Cardiac fibroblast (primary cell): ENCODE data around the gene PTAFR.
A peak's percentile ranks its signal among the peaks of the same experiment; 100 is the strongest.

ENCODE experiments used
- DNase-seq, 2 donors: peaks; one replicate each; pipeline versions ENCODE4 v3.0.0 to v3.0.0-alpha.2; 2010; ENCODE audit warnings: low read depth in 2 of 2
- H3K4me3 ChIP-seq, 2 donors: replicated peaks in 1 of 2; 1 replicate in 1 of 2; 2 replicates in 1 of 2; pipeline ENCODE4 v1.5.1; 2011; ENCODE audit warnings: low read depth in 2 of 2, low read length in 2 of 2, mild to moderate bottlenecking in 2 of 2, moderate library complexity in 1 of 2
- TF ChIP-seq, protein P1 (sequence below): IDR thresholded peaks from one replicate; pipeline ENCODE4 v1.5.1; 2011; ENCODE audit warnings: low read depth, mild to moderate bottlenecking, low read length, inconsistent platforms

Gene PTAFR, protein sequence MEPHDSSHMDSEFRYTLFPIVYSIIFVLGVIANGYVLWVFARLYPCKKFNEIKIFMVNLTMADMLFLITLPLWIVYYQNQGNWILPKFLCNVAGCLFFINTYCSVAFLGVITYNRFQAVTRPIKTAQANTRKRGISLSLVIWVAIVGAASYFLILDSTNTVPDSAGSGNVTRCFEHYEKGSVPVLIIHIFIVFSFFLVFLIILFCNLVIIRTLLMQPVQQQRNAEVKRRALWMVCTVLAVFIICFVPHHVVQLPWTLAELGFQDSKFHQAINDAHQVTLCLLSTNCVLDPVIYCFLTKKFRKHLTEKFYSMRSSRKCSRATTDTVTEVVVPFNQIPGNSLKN

DNA sequence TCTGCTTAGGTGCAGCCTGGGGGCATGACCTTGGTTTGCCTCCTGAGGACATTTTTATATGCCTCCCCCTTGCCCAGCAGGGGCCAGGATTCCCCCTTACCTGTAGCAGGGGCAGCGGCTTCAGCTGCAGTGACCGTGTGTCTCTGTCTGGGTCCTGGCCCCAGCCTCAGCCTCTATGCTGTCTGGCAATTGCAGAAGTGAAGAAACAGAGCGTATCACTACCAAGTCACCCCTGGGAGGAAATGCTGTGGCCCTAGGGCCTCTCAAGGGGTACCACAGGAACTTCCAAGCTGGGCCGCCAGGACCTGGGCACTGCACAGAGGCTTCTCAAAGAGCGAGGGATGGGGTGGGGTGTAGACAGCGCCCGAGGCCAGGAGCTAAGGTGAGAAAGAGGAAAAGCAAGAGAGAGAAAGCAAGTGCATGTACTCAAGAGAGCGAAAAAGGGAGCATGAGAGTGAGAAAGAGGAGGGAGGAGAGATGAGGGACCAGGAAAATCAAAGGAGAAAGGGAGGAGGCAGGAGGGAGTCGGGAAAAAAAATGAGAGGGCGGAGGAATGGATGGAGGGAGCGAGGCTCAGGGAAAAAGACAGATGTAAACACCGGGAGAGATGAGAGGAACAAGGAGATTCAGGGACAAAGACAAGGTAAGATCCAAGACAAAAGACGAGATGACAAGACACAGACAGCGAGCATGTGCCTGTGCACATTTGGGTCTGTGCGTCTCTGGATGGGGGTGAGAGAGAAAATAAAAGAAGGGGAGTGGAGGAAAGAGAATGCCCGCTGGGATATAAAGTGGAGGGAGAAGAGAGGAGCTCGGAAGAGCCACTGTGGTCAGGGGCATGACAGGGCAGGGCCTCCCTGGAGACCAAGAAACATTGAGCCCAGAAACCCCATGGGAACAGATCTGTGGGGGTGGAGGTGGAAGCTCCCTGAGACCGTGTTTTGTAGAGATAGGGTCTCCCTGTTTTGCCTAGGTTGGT lies at the start of gene PTAFR:
TSS of gene PTAFR (minus strand) at position 199 of the 979 bp plus-strand sequence. CDS start 25,669 bp downstream, outside the sequence.
- TF ChIP-seq, protein P1, sequence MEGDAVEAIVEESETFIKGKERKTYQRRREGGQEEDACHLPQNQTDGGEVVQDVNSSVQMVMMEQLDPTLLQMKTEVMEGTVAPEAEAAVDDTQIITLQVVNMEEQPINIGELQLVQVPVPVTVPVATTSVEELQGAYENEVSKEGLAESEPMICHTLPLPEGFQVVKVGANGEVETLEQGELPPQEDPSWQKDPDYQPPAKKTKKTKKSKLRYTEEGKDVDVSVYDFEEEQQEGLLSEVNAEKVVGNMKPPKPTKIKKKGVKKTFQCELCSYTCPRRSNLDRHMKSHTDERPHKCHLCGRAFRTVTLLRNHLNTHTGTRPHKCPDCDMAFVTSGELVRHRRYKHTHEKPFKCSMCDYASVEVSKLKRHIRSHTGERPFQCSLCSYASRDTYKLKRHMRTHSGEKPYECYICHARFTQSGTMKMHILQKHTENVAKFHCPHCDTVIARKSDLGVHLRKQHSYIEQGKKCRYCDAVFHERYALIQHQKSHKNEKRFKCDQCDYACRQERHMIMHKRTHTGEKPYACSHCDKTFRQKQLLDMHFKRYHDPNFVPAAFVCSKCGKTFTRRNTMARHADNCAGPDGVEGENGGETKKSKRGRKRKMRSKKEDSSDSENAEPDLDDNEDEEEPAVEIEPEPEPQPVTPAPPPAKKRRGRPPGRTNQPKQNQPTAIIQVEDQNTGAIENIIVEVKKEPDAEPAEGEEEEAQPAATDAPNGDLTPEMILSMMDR = no peak
- no peak within 1 kb of the TSS for H3K4me3 ChIP-seq
- DNase-seq = no peak

DNA sequence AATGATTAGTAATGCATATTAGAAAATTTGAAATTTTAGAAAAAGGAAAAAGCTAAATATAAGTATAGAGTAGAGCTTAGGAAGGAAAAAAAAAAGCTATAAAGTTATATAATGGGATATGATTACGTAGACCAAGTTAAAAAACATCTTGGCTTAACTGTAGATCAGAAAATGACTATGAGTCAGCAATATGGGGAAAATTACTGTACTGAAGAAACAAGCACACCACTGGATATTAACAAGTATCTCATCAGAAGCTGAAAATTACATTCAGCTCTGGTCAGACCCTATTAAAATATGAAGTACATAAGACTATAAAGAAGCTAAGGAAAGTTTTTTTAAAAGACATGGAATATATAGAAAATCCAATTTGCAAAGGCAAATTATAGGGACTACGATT lies 36.8 kb upstream of the PTAFR start:
- DNase-seq = no peak
- no peak overlapping the region for H3K4me3 ChIP-seq
- TF ChIP-seq, protein P1 = no peak

DNA sequence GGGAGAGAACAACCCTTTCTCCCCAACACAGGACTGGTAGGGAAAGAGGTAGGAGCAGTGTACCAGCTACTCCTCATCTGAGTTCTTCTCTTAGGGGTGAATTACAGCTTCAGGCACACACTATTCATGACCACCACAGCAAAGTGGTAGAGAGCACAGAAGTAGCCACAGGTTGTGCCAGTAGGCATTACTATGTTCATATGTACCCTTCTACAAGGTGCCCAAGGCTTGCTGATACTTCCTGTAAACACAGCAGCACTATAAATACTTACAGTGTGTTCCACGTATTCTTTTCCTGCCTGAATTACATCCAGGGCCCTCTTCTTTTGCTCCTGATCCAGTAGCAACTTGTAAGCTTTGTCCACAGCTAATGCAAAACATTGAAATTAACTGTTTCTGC lies 33.2 kb upstream of the PTAFR start:
- DNase-seq = no peak
- no peak overlapping the region for H3K4me3 ChIP-seq
- TF ChIP-seq, protein P1 = no peak

DNA sequence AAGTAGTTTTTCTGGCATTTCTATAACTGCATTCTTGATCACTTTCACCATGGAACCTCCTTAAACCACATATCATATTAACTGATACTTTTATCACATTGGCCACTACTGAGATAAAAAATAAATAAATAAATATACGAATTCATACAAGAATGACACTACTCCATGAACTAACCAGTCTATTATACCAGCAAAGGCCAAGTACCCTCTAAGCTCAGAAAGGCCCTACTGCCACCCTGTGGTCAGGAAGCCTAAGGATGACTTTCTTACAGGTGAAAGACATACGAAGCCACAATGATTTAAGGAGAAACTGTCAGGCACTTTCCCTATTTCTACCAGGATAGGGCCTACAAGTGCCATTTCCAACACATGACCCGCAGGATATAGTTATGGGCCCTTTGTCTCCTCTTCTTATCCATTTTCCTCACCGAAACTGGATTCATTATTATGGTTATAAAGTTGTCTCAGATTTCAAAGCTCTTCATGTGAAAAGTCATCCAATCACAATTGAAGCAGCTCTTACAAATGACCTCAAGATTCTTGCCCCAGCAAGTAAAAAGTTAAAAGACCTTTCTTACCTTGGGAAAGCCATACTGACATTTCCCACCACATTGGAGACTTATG lies 32.4 kb upstream of the PTAFR start:
- TF ChIP-seq, protein P1 = peak; percentile 88
- no peak overlapping the region for H3K4me3 ChIP-seq
- DNase-seq = peak; percentile 85

DNA sequence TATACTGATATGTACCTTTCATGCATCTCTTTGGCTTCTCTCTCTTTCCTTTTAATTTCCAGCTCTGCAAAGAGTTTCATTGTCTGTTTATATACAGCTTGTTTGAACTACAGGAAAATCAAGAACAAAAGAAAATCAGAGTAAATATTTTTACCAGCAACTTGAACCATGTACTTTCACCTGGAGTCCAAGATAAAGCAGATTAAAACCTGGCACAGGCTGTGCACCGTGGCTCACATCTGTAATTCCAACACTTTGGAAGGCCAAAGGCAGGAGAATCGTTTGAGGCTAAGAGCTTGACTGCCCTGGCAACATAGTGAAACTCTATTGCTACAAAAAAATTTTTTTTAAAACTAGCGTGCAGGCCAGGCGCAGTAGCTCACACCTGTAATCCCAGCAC lies 28.8 kb upstream of the PTAFR start:
- TF ChIP-seq, protein P1 = no peak
- no peak for DNase-seq
- no peak overlapping the region for H3K4me3 ChIP-seq

DNA sequence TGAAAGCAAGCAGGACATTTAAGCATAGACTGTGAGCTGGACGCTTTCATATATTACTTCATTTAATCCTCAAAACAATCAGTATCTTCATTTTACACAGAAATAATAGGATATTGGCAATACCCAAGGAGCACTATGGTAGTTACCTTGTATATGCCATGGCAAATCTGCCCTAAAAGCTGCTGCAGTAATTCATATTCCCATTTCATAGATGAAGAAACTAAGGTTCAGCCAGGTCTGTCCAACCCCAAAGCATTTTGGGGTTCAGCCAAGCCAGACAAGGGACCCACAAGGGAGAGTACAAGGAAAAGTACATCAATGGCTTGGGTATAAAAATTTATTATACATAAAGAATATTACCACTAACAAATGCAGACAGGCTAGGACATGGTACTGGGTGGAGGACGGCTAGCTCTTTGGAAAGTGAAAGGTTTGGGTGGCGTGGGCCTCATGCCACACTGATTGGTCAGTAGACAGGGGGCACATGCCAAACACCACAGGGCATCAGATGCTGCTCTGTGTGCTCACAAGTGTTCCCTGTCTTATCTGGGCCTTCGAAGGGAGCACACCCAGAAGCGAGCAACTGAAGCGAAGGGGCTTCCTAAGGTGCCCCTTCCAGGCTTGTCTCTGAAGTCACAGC lies 23.9 kb upstream of the PTAFR start:
- H3K4me3 ChIP-seq = no peak overlapping the region
- TF ChIP-seq, protein P1 = no peak
- no peak for DNase-seq
